IPS DF 4.7 (cell line): ENCODE measurements around the gene NDC1.

Experiments
- DNase-seq: peaks from one replicate; pipeline ENCODE4 v3.0.0-alpha.2; 2013; ENCODE audit warnings: low spot score; ENCODE audit errors: extremely low read depth

Gene NDC1

GRCh38 chr1:53732409-53732808, 105.7 kb downstream of the NDC1 start:
- no peak for DNase-seq

GRCh38 chr1:53731779-53732305, 106.3 kb downstream of the NDC1 start:
- DNase-seq, result no peak

GRCh38 chr1:53731043-53731600, 107.0 kb downstream of the NDC1 start:
- DNase-seq, result no peak

- DNase-seq, result no peak
Measured at GRCh38 chr1:53730224-53730865, 107.8 kb downstream of the NDC1 start.

GRCh38 chr1:53729456-53730223, 108.5 kb downstream of the NDC1 start:
- DNase-seq, result no peak

GRCh38 chr1:53728702-53729455, 109.2 kb downstream of the NDC1 start:
- no peak for DNase-seq

DNA sequence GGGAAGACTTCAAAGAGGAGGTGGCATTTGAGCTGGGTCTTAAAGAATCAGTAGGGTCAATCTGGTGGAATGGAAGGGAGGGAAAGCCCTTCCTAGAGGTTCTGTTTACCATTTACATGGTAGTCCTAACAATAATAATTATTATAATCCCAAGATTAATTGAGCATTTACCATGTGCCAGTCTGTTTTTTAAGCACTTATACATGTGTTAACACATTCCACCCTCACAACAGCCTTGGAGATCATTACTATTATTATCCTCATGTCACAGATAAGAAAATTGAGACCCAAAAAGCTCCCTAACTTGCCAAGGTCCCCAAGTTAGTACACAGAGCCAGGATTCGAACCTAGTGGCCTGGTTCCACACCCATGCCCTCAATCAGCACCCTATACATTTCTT, 109.9 kb downstream of the NDC1 start:
- DNase-seq, result no peak

DNA sequence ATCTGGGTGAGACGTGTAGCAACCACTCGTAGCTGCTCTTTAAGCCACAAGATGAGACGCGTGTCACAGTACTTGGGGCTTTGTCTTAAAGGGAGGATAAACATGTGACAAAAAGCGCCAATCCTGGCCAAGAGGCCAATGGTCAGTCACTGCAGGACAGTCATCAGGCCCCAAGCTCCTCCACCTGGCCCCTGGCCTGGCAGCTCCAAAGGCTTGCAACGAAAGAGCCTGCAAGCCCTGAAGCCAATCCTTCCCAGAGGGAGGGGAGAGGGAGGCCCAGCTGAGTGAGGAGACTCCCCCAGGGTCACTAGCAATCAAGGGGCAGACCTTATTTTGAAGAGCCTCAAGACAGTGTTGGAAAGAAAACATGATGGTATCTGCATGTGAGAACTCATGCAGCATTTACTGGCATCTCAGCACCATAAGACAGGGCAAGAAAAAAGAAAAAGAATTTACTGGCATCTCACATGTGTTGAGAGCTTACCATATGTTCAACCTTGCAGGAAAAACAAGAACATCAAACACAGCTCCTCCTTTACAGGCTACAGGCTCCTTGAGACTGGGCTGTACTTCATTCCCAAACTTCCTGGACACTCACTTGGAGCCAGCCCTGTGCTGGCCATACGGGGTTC, 110.5 kb downstream of the NDC1 start:
- no peak for DNase-seq

DNA sequence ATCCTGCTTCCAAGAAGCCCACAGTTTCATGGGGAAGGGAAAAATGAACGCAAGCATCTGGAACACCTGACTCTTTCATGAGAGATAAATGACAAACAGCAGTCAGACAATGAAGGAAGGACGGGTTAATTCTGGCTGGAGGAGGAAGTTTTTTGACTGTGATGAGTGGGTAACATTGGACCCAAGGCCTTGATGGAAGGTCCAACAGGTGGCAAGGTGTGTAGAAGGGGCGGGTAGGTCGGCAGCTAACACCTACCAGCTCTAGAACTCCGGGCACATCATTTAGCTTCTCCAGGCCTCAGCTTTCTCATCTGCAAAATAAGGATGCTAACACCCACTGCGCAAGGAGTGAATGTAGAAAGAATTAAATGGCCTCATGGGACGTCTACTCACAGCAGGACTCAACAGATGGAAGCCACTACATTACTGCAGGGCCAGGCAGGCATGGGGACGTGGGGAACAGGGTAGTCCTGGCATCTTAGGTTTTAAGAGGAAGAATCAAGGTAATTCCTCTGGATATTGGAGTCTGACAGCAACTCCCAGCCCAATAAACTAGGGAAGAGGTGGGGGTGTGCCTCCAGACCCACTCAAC, 112.0 kb downstream of the NDC1 start:
- DNase-seq, result no peak

DNA sequence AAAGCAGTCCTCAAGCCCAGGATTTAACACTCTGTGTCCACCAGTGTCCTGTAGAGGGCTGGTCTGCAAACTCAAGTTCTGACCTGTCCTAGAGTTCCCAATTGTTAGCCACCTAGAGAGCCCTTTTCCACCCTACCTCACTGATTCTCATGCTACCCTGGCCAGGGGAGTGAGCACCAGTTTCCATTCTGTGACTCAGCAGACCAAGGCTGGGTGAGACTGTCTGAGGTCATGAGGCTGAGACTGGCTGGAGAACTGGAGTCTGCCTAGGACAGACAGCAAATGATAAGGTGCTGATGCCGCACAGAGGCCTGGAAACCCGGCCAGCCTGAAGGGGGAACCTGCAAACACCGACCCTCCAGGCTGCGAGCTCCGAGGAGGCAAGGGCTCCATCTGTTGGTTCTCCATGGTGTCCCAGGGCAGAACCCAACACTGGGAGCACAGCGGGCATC, 112.8 kb downstream of the NDC1 start:
- no peak for DNase-seq

DNA sequence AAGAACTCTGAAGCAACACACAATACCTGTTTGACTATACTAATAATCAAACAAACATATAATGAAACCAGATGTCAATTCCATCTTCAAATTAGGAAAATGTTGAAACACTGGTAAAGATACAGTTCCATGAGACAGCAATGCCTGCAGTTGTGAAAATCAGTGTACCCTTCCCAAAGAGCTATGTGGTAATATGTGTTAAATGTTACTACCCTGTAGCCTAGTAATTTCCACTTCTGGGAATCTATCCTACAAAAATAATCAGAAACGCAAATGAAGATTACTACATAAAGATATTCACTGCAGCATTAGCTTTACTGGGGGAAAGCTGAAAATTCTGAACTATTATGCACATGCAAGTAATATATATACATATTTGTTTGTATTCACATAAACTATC, 116.1 kb downstream of the NDC1 start:
- no peak for DNase-seq

- no peak for DNase-seq
Measured at GRCh38 chr1:53721088-53721487, 117.0 kb downstream of the NDC1 start.

- no peak for DNase-seq
Measured at GRCh38 chr1:53719469-53719868, 118.6 kb downstream of the NDC1 start.

DNA sequence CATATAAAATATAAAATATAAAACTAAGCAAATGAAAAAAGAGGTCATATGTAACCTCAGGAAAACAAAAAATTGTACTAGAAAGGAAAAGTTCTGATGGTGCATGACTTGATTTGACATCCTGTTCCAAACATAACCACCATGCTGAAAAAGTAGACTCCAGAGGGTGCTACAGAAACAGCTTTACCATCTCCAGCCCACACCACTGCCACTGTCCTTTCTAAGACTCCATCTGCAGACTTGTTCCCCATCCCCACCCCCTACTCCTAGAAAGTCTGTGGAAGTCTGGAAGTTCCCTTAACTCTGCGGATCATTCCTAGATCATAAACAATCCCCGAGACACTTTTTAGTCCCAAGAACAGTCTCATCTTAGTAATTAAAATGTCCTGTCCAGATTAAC, 119.7 kb downstream of the NDC1 start:
- DNase-seq, result no peak

- no peak for DNase-seq
Measured at GRCh38 chr1:53717025-53717804, 120.9 kb downstream of the NDC1 start.

DNA sequence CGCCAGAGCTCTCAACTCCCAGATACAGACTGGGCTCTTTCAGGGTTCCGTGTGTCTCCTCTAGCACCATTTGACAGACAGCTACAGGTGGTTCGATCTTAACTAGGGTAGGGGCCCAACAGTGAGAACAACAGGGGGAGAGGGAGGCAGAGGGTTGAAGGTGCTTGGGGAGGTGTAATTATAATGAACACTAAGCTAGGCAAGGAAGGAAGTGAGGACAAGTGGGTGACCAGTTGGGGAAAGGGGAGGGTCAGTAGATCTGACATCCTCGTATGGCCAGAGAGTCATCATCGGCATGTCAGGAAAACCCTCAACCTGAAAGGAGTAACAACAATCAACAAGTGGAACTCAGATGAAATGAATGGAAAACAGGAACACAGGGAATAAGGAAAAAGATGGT, 121.9 kb downstream of the NDC1 start:
- no peak for DNase-seq

DNA sequence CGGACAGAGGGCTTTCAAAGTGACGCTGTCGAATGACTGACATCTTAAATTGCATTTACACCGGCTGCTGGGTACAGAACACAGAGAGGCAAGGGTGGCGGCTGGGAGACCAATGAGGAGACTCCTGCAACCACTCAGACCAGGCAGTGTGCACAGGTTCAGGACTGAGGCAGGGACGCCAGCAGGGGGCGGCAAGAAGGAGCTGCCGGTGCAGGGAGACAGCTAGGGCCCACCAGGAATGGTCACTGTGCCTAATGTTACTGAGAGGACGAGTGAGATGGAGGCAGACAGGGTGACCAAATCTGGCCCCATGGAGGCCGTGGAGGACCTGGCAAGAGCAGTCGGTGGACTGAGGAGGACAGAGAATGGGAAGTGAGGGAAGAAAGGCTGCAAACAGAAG, 122.6 kb downstream of the NDC1 start:
- no peak for DNase-seq
